WTC11 (cell line): ENCODE results near the gene AMMECR1. TPM values are rescaled to one million over a fixed set of nuclear protein-coding genes. Genes with fewer than 3 reads are reported as not detected.

Source experiments
- ATAC-seq: fragments of 200-7000 bp; cut with Tn5 transposase; 2 replicates; pipeline ENCODE4 v1.10.0; 2021; ENCODE audit warnings: mild to moderate bottlenecking, moderate library complexity
- CTCF ChIA-PET: fragments of 300-600 bp; sonication (Branson Sonifier 250); formaldehyde crosslinking; loops from one replicate; lab custom pipeline; 2021; ENCODE audit warnings: antibody characterized with exemption; lab: Charles Lee
- POLR2A ChIA-PET: fragments of 350-600 bp; sonication (Branson Sonifier 250); formaldehyde crosslinking; loops from one replicate; lab custom pipeline; 2021; ENCODE audit warnings: antibody characterized with exemption; lab: Charles Lee
- DNase-seq: peaks from one replicate; pipeline ENCODE4 v3.0.0; 2021; ENCODE audit warnings: low spot score
- H3K27ac Mint-ChIP-seq: 2 replicates; pipeline ENCODE4 v1.8.0; 2021; ENCODE audit warnings: mixed read lengths
- H3K27me3 Mint-ChIP-seq: 2 replicates; pipeline ENCODE4 v1.8.0; 2021; ENCODE audit warnings: low read depth, mild to moderate bottlenecking, moderate library complexity, mixed read lengths
- H3K36me3 Mint-ChIP-seq: 2 replicates; pipeline ENCODE4 v1.8.0; 2021; ENCODE audit warnings: mixed read lengths
- H3K4me1 Mint-ChIP-seq: 2 replicates; pipeline ENCODE4 v1.8.0; 2022; ENCODE audit warnings: mixed read lengths
- H3K4me3 Mint-ChIP-seq: 2 replicates; pipeline ENCODE4 v1.8.0; 2021; ENCODE audit warnings: mild to moderate bottlenecking, moderate library complexity, mixed read lengths
- H3K9me3 Mint-ChIP-seq: 2 replicates; pipeline ENCODE4 v1.8.0; 2021; ENCODE audit warnings: mixed read lengths
- E2F1 ChIP-seq: sonication (generic); formaldehyde crosslinking; IDR thresholded peaks from 2 replicates; pipeline ENCODE4 v1.8.0; 2022; ENCODE audit warnings: mild to moderate bottlenecking, missing genetic modification reagents
- E2F5 ChIP-seq: sonication (generic); formaldehyde crosslinking; IDR thresholded peaks from 2 replicates; pipeline ENCODE4 v1.8.1; 2022; ENCODE audit warnings: mild to moderate bottlenecking, moderate library complexity, missing genetic modification reagents
- ETV6 ChIP-seq: sonication (generic); formaldehyde crosslinking; IDR thresholded peaks from 2 replicates; pipeline ENCODE4 v1.8.1; 2022; ENCODE audit warnings: mild to moderate bottlenecking, missing genetic modification reagents
- GABPB1 ChIP-seq: sonication (generic); formaldehyde crosslinking; IDR thresholded peaks from 2 replicates; pipeline ENCODE4 v1.8.1; 2023; ENCODE audit warnings: mild to moderate bottlenecking, missing genetic modification reagents
- GTF2I ChIP-seq: fragments of 250-450 bp; sonication (Bioruptor Pico); conservative IDR thresholded peaks from 2 replicates; pipeline ENCODE4 v1.4.0; 2021; ENCODE audit warnings: mild to moderate bottlenecking
- KAT7 ChIP-seq: sonication (generic); formaldehyde crosslinking; IDR thresholded peaks from 2 replicates; pipeline ENCODE4 v1.8.1; 2023; ENCODE audit warnings: missing genetic modification reagents, mild to moderate bottlenecking, borderline replicate concordance
- MLX ChIP-seq: sonication (generic); formaldehyde crosslinking; IDR thresholded peaks from 2 replicates; pipeline ENCODE4 v1.8.1; 2023; ENCODE audit warnings: mild to moderate bottlenecking, missing genetic modification reagents, moderate library complexity
- MYBL2 ChIP-seq: sonication (generic); formaldehyde crosslinking; IDR thresholded peaks from 2 replicates; pipeline ENCODE4 v1.8.1; 2023; ENCODE audit warnings: mild to moderate bottlenecking, moderate library complexity, missing genetic modification reagents
- NR2C2 ChIP-seq: sonication (generic); formaldehyde crosslinking; IDR thresholded peaks from 2 replicates; pipeline ENCODE4 v1.8.0; 2022; ENCODE audit warnings: mild to moderate bottlenecking, missing genetic modification reagents
- NR3C1 ChIP-seq: sonication (generic); formaldehyde crosslinking; conservative IDR thresholded peaks from 2 replicates; pipeline ENCODE4 v1.8.1; 2023; ENCODE audit warnings: low read depth, mild to moderate bottlenecking, missing genetic modification reagents
- PREB ChIP-seq: sonication (generic); formaldehyde crosslinking; IDR thresholded peaks from 2 replicates; pipeline ENCODE4 v1.8.1; 2022; ENCODE audit warnings: mild to moderate bottlenecking, missing genetic modification reagents, moderate library complexity, borderline replicate concordance
- ZBTB21 ChIP-seq: sonication (generic); formaldehyde crosslinking; IDR thresholded peaks from 2 replicates; pipeline ENCODE4 v1.8.1; 2023; ENCODE audit warnings: mild to moderate bottlenecking, missing genetic modification reagents, borderline replicate concordance
- ZNF232 ChIP-seq: sonication (generic); formaldehyde crosslinking; IDR thresholded peaks from 2 replicates; pipeline ENCODE4 v1.8.0; 2022; ENCODE audit warnings: mild to moderate bottlenecking, missing genetic modification reagents
- ZNF423 ChIP-seq: fragments of 250-450 bp; sonication (Bioruptor Pico); IDR thresholded peaks from 2 replicates; pipeline ENCODE4 v2.1.2; 2022; ENCODE audit warnings: mild to moderate bottlenecking, moderate library complexity
- ZNF512 ChIP-seq: sonication (generic); formaldehyde crosslinking; IDR thresholded peaks from 2 replicates; pipeline ENCODE4 v1.8.1; 2022; ENCODE audit warnings: missing genetic modification reagents, borderline replicate concordance
- ZNF671 ChIP-seq: fragments of 250-450 bp; sonication (Bioruptor Pico); IDR thresholded peaks from 2 replicates; pipeline ENCODE4 v1.8.0; 2021; ENCODE audit warnings: mild to moderate bottlenecking
- ZSCAN18 ChIP-seq: fragments of 250-450 bp; sonication (Bioruptor Pico); IDR thresholded peaks from 2 replicates; pipeline ENCODE4 v2.1.2; 2022; ENCODE audit warnings: mild to moderate bottlenecking, moderate library complexity
- total RNA-seq: library from RNA; stranded (reverse); gene quantifications from 3 replicates; pipeline ENCODE4 v1.2.3, GENCODE V29; 2021

The AMMECR1 gene
- total RNA-seq, 1 experiment from 2014 or later: 18.1 TPM

GRCh38 chrX:110287605-110288004, 30.3 kb downstream of the AMMECR1 start:
- Mint-ChIP-seq H3K36me3 (no peaks in the 10 kb centered on the region), H3K27ac (no peak overlapping the region), H3K4me1 (no peaks in the 10 kb centered on the region), H3K9me3 (no peaks in the 10 kb centered on the region), H3K4me3 (no peak overlapping the region), H3K27me3 (no peaks in the 10 kb centered on the region)
- DNase-seq (no peak), ATAC-seq (no peak)
- ChIA-PET POLR2A (no interaction called here), CTCF (no interaction called here)
- no peak for TF ChIP-seq ZNF232 (CRISPR knock-in tag)
- TF ChIP-seq MYBL2 (CRISPR knock-in tag): no peak

- CTCF ChIA-PET: no interaction called here
- H3K27ac Mint-ChIP-seq: no peak overlapping the region
Observed at GRCh38 chrX:110286106-110286505, 31.8 kb downstream of the AMMECR1 start.

GRCh38 chrX:110284159-110284558, 33.7 kb downstream of the AMMECR1 start:
- DNase-seq: no peak
- no peak for ATAC-seq
- ChIA-PET CTCF (no interaction called here), POLR2A (no interaction called here)
- Mint-ChIP-seq H3K36me3 (no peaks in the 10 kb centered on the region), H3K27me3 (no peaks in the 10 kb centered on the region), H3K27ac (no peak overlapping the region), H3K4me3 (no peak overlapping the region), H3K9me3 (no peaks in the 10 kb centered on the region), H3K4me1 (peaks cover 3% of the 10 kb centered on the region; the same call in 1 of the 2 replicates)
- TF ChIP-seq NR3C1 (CRISPR knock-in tag) (no peak), ZSCAN18 (CRISPR knock-in tag) (no peak), ZNF423 (CRISPR knock-in tag) (no peak), ZBTB21 (no peak), E2F1 (CRISPR knock-in tag) (no peak), ZNF671 (CRISPR knock-in tag) (no peak), PREB (CRISPR knock-in tag) (no peak), ETV6 (CRISPR knock-in tag) (no peak)

More at GRCh38 chrX:110286106-110286505, 31.8 kb downstream of the AMMECR1 start:
- H3K4me1 Mint-ChIP-seq: peaks cover 3% of the 10 kb centered on the region; the same call in 1 of the 2 replicates
- POLR2A ChIA-PET: no interaction called here
- no peaks in the 10 kb centered on the region for H3K27me3 Mint-ChIP-seq
- ATAC-seq (no peak), DNase-seq (no peak)
- H3K9me3 Mint-ChIP-seq: no peaks in the 10 kb centered on the region
- no peaks in the 10 kb centered on the region for H3K36me3 Mint-ChIP-seq
- no peak overlapping the region for H3K4me3 Mint-ChIP-seq
- no peak for TF ChIP-seq GTF2I (CRISPR knock-in tag)
- no peak for TF ChIP-seq PREB (CRISPR knock-in tag)
- no peak for TF ChIP-seq GABPB1 (CRISPR knock-in tag)
- TF ChIP-seq ZNF512: no peak
- TF ChIP-seq MLX (CRISPR knock-in tag): no peak
- TF ChIP-seq ZSCAN18 (CRISPR knock-in tag): no peak
- no peak for TF ChIP-seq NR2C2 (CRISPR knock-in tag)
- TF ChIP-seq KAT7 (CRISPR knock-in tag): no peak
- TF ChIP-seq E2F5 (CRISPR knock-in tag): no peak
